ENCODE measurements around the gene DBNDD2.

DNA sequence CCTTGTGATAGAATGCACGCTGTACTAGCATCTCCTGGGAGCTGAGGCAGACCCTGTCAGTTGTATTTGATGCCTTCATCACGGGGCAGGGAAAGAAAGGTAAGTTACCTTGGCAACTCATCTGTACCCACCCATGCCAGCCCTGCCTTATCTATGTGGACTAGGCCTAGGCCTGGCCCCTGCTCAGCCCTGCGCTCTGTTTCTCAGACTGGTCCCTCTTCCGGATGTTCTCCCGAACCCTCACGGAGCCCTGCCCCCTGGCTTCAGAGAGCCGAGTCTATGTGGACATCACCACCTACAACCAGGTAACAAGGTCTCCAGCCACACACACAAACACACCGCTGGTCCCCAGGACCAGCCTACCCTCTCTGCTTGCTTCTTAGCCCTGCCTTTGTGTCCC lies 12.0 kb downstream of the DBNDD2 start:
- TF ChIP-seq POLR2AphosphoS5 (IDR thresholded peaks at IDR 0.05): no peak
- TF ChIP-seq, protein P1, sequence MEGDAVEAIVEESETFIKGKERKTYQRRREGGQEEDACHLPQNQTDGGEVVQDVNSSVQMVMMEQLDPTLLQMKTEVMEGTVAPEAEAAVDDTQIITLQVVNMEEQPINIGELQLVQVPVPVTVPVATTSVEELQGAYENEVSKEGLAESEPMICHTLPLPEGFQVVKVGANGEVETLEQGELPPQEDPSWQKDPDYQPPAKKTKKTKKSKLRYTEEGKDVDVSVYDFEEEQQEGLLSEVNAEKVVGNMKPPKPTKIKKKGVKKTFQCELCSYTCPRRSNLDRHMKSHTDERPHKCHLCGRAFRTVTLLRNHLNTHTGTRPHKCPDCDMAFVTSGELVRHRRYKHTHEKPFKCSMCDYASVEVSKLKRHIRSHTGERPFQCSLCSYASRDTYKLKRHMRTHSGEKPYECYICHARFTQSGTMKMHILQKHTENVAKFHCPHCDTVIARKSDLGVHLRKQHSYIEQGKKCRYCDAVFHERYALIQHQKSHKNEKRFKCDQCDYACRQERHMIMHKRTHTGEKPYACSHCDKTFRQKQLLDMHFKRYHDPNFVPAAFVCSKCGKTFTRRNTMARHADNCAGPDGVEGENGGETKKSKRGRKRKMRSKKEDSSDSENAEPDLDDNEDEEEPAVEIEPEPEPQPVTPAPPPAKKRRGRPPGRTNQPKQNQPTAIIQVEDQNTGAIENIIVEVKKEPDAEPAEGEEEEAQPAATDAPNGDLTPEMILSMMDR (IDR thresholded peaks at IDR 0.05 in 8 of 11, conservative IDR thresholded peaks at IDR 0.05 in 3 of 11): no peak
- TF ChIP-seq POLR2A (IDR thresholded peaks at IDR 0.05): no peak
